ACC112 (cell line): ENCODE measurements around the gene C20orf204.

Experiments used
- H2AFZ ChIP-seq: fragments of 200-600 bp; sonication (generic); one replicate; pipeline ENCODE4 v1.6.0; 2017; ENCODE audit warnings: antibody characterized with exemption, low read length; ENCODE audit not compliant: unreplicated experiment
- H3K27ac ChIP-seq: fragments of 200-600 bp; sonication (generic); 2 replicates; pipeline ENCODE4 v1.5.1; 2014; ENCODE audit warnings: low read depth, mild to moderate bottlenecking, antibody characterized with exemption, low read length, moderate library complexity
- H3K27me3 ChIP-seq: fragments of 200-600 bp; sonication (generic); 2 replicates; pipeline ENCODE4 v1.6.1; 2014; ENCODE audit warnings: mild to moderate bottlenecking, antibody characterized with exemption, low read length, moderate library complexity, mixed read lengths; ENCODE audit not compliant: insufficient read depth
- H3K36me3 ChIP-seq: fragments of 200-600 bp; sonication (generic); 2 replicates; pipeline ENCODE4 v1.6.1; 2016; ENCODE audit warnings: mild to moderate bottlenecking, antibody characterized with exemption, low read length, moderate library complexity, mixed read lengths; ENCODE audit not compliant: insufficient read depth
- H3K4me1 ChIP-seq: fragments of 200-600 bp; sonication (generic); one replicate; pipeline ENCODE4 v1.6.1; 2016; ENCODE audit warnings: low read length, mixed read lengths; ENCODE audit not compliant: insufficient read depth, unreplicated experiment, control insufficient read depth
- H3K4me3 ChIP-seq: fragments of 200-600 bp; sonication (generic); 2 replicates; pipeline ENCODE4 v1.5.1; 2014; ENCODE audit warnings: mild to moderate bottlenecking, low read depth, low read length
- H3K79me2 ChIP-seq: fragments of 200-600 bp; sonication (generic); one replicate; pipeline ENCODE4 v1.6.0; 2016; ENCODE audit warnings: low read length; ENCODE audit not compliant: control insufficient read depth, unreplicated experiment, insufficient read depth

C20orf204 gene

DNA sequence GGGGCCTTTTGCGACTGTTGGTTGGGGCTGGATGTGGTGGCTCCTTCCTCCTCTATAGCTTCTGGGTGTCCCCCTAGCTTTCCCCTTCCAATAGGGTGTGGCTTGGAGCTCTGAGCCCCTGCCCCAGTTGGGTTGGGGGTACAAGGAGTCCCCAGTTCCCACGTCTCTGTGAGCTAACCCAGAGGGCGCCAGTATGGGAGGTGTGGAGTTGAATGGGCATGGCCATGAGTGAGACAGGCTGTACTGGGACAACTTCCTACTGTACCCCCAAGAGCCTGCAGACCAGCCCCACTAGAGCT, 1.2 kb downstream of the C20orf204 start:
- H3K4me3 ChIP-seq: no peak overlapping the region
- H3K36me3 ChIP-seq: no peaks in the 10 kb centered on the region
- H3K4me1 ChIP-seq: peaks cover 4% of the 10 kb centered on the region
- peaks cover 35% of the 10 kb centered on the region for H3K27me3 ChIP-seq
- no peak overlapping the region for H2AFZ ChIP-seq
- no peaks in the 10 kb centered on the region for H3K79me2 ChIP-seq
- no peak overlapping the region for H3K27ac ChIP-seq

DNA sequence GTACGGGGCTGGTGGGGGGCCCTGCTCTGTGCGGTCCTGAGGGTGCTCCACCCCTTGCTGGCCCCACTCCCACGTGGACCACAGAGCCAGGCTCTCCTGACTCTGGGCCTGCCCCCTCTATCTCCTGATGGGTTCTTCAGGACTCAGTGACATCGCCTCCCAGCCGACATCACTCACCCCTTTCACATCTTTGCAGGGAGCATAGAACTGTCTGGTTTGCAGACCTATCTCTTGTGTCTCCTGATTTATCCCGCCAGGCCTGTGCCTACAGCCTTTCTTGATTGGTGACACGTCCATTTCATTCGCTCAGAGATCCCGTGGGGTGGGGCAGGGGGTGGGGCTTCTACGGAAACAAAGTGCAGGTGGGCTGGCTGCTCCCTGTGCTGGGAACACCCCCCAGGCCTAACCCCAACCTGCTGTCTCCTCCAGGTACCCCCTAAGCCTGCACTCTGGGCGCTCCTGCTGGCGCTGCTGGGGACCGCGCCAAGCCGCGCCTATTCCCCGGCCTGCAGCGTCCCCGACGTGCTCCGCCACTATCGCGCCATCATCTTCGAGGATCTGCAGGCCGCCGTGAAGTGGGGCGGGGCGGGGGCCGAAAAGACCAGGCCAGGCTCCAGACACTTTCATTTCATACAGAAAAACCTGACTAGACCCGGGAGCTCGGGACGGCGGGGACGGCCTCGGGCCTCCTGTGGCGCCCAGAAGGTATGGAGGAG, 1.7 kb downstream of the C20orf204 start:
- H3K27ac ChIP-seq: no peak overlapping the region
- no peak overlapping the region for H3K4me3 ChIP-seq

DNA sequence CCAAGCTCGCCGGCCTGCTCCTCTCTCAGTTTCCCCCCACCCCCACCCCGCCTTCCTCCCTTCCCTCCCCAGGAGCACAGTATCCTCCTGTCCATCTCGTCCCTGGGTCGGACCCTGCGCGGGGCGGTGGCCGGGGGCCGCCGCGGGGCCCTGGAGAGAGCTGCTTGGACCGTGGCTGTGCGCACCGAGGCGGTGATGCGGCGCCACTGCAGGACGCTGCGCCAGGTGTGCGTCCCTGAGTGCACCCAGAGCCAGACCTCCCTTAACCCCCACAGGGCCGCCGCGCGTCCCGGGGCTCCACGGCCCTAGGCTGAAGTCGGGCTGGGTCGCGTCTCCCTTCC, 2.2 kb downstream of the C20orf204 start:
- H3K27me3 ChIP-seq: peaks cover 39% of the 10 kb centered on the region
- peak overlapping the region; percentile 66 for H3K4me3 ChIP-seq
- H3K27ac ChIP-seq: no peak overlapping the region
- peaks cover 4% of the 10 kb centered on the region for H3K4me1 ChIP-seq
- H3K79me2 ChIP-seq: no peaks in the 10 kb centered on the region
- no peak overlapping the region for H2AFZ ChIP-seq
- H3K36me3 ChIP-seq: no peaks in the 10 kb centered on the region

More for the DNA sequence above, 1.7 kb downstream of the C20orf204 start:
- H3K27me3 ChIP-seq: peaks cover 39% of the 10 kb centered on the region
- H3K79me2 ChIP-seq: no peaks in the 10 kb centered on the region
- H2AFZ ChIP-seq: no peak overlapping the region
- no peaks in the 10 kb centered on the region for H3K36me3 ChIP-seq
- H3K4me1 ChIP-seq: peaks cover 4% of the 10 kb centered on the region

DNA sequence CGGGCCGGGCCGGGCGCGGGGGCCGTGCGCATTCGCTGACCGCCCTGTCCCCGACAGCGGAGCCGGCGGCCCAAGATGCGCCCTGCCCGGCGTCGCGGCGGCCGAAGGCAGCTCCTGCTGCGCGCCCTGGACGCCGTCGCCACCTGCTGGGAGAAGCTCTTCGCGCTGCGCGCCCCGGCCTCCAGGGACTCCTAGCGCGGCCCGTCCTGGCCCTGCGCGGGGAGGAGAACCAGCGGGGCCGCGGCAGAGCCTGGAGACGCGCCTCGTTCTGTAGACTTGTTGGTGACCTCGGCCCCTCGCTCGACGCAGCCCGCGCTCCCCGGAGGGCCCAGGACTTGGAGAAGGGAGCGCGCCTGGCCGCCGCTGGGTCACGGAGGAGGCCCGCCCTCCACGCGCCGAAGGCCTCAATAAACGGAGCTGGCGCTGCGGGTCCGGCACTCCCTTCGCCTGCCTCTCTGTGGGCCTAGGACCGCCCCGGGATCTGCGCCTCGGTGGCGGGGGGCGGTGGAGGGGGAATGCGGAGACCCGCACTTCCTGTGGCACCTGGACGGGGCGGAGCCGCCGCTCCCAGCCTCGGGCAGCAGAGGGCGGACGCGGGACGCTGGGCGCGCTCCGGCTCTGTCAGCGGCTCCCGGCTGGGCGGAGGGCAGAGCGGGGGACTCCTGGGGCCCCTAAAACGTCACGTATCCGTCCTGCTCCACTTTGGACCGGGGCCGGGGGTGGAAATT, 2.7 kb downstream of the C20orf204 start:
- Histone ChIP-seq H3K27me3 (peaks cover 39% of the 10 kb centered on the region), H3K79me2 (no peaks in the 10 kb centered on the region), H3K4me3 (peak overlapping the region; percentile 66), H3K4me1 (peaks cover 4% of the 10 kb centered on the region), H3K36me3 (no peaks in the 10 kb centered on the region), H2AFZ (no peak overlapping the region), H3K27ac (no peak overlapping the region)

DNA sequence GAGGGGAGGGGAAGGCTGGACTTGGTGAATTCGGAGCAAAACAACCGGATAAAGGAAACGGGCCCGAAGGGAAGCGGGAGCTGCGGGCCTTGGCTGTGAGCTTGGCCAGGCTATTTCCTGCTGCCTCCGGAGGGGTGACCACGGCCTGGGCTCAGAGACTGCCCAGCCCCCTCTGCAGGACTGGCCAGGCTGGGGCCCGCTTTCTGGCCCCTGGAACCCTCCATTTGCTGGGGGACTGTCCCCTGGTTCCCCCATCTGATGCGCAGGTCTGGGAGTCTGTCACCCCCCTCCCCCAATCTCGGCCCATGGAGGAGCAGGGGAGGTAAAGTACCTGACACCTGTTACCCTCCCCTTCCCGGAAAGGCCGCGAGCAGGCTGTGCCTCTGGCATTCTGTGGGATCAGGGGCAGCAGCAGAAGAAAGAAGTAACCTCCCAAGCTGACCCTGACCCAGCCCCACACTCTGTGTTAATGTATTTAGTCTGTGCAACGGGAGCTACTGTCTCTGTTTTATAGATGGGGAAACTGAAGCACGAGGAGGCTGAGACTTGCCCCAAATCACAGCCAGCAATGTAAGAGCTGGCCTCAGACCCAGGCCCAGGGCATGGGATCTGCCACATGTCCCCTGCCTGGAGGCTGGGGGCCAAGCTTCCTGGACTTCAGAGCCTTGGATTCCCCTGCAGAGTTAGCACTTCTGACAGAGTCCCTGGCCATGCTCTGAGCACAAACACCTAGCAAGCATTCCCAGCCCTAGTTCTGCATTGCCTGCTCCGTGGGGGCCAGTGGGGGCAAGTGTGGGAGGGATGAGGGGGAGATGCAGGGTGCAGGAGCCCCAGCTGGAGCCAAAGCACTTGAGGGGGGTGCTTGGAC, 3.5 kb downstream of the C20orf204 start:
- Histone ChIP-seq H2AFZ (no peak overlapping the region), H3K79me2 (no peaks in the 10 kb centered on the region), H3K36me3 (no peaks in the 10 kb centered on the region), H3K27me3 (peaks cover 39% of the 10 kb centered on the region), H3K4me3 (peak overlapping the region; percentile 66), H3K4me1 (peaks cover 7% of the 10 kb centered on the region), H3K27ac (no peak overlapping the region)

DNA sequence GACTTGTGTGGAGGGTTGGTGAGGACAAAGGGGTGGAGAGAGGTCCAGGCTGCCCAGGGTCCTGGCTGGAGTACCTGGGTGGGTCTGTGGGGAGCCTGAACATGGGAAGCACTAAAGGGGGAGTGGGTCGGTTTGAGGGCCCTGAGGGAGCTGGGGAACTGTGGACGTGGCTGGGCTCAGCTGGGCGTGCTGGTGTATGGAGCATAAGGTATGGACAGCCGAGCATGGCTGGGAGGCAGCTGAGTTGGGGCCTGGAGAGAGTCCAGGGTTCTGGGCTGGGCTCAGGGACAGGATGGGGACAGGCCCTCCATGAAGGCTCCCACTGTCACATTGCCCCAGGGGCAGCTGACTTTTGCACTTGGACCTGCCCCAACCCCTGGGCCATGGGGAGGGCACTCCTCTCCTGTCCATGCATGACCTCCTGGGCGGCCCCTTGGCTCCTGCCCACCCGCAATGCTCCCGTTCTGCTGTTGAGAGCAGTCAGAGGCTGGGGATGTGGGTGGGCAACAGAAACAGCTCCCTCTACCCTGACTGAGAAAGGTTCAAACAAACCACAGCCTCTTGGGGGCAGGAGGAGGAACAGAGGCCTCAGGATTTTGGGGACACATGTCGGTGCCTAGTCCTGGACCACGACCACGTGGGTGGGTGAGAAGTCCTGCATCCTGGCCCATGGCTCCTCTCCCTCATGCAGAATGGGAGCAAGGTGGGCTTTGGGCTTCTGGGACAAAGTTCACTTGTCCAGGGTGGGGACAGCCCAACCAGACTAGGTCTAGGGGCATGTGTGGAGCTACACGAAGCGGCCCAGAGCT, 4.5 kb downstream of the C20orf204 start:
- H3K79me2 ChIP-seq: no peaks in the 10 kb centered on the region
- H2AFZ ChIP-seq: no peak overlapping the region
- H3K4me1 ChIP-seq: peaks cover 16% of the 10 kb centered on the region
- no peak overlapping the region for H3K4me3 ChIP-seq
- H3K27me3 ChIP-seq: peaks cover 39% of the 10 kb centered on the region
- H3K36me3 ChIP-seq: no peaks in the 10 kb centered on the region
- no peak overlapping the region for H3K27ac ChIP-seq

DNA sequence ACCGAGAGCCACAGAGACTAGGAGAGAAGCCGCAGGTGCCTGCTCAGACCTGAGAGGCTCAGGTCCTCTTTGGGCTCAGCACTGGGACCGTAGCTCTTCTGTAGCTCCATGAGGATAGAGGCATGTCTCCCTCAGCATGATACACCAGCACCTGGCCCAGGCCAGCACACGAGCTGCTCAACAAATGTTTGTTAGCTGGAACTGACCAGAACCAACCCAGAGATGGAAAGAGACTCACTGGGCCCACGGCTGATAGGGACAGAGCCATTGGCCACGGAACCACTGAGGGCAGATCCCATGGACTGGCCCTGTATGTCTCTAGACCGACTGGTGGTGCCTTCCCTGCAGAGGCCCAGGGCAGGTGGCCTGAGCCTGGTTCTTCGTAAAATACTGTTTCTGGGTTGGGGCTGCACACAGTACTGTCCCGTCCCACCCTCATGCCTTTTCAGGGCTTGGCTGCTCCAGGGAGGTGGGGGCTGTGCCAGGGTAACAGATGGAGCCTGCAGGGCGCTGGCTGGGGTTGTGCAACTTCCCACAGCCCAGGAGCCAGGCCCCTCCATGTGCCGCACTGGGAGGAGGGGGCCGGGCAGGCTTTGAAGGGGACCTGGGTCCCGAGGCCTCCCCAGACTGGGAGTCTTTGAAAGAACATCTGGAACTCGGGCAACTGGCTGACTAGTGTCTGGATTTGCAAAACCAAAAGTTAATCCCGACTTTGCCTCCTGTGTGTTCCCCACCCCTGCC, 5.2 kb downstream of the C20orf204 start:
- H3K4me1 ChIP-seq: peaks cover 16% of the 10 kb centered on the region
- no peak overlapping the region for H2AFZ ChIP-seq
- no peaks in the 10 kb centered on the region for H3K36me3 ChIP-seq
- no peak overlapping the region for H3K27ac ChIP-seq
- H3K4me3 ChIP-seq: peak overlapping the region; percentile 70; the same call in 1 of the 2 replicates
- H3K27me3 ChIP-seq: peaks cover 40% of the 10 kb centered on the region
- H3K79me2 ChIP-seq: no peaks in the 10 kb centered on the region

DNA sequence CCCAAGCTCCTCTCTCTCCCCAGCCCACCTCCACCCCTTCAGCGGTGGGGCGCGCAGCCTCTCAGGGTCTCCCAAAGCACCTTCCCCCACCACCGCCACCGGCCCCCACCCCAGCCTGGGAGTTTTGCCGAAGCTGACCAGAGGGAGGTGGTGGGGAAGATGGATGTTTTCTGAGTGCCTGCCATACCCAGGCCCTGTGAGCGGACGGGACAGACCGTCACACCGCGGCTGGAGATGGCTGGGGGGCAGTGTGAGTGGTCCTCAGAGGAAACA, 5.7 kb downstream of the C20orf204 start:
- Histone ChIP-seq H3K4me3 (peak overlapping the region; percentile 70; the same call in 1 of the 2 replicates), H3K36me3 (no peaks in the 10 kb centered on the region), H3K79me2 (no peaks in the 10 kb centered on the region), H3K27me3 (peaks cover 43% of the 10 kb centered on the region), H3K27ac (no peak overlapping the region), H2AFZ (no peak overlapping the region), H3K4me1 (peaks cover 16% of the 10 kb centered on the region)

DNA sequence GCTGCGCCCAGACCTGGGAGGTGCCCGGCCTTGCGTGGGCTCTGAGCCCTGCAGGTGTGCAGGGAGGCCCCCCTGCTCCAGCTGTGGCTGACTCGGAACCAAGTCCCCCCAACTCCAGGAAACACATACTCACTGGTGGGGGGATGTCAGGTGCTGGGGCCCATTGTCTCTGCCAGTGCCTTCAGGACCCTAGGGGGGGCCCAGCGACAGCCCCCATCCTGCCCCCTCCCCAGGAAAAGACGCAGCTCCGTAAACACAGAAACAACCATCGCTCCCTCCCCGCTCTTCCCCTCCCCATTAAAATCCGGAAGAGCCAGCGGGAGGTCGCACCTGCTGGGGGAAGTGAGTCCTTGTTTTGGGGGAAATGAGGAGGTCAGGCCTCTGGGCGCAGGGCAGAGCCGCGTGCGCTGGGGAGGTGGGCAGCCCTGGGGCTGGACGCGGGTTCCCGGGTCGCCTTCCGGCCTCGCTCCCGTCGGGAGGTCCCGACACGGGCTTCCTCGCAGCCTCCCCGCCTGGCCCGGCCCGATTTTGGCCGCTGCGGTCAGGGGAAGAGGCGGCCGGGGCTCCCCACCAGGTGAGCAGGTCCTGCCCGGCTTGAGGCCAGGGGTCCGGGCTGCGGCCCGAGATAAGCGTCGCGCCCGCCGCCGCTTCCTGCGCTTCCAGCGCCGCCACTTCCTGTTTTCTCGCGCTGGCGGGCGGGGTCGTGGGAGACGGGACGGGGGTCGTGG, 6.2 kb downstream of the C20orf204 start:
- H3K4me3 ChIP-seq: peak overlapping the region; percentile 70
- no peak overlapping the region for H2AFZ ChIP-seq
- peaks cover 44% of the 10 kb centered on the region for H3K27me3 ChIP-seq
- H3K4me1 ChIP-seq: peaks cover 16% of the 10 kb centered on the region
- no peaks in the 10 kb centered on the region for H3K79me2 ChIP-seq
- H3K36me3 ChIP-seq: no peaks in the 10 kb centered on the region
- no peak overlapping the region for H3K27ac ChIP-seq
